Caco-2 (cell line): ENCODE results near the gene GLRA3. TPM values are rescaled to one million over a fixed set of nuclear protein-coding genes. Genes with fewer than 3 reads are reported as not detected.

Experiments used
- BruUV-seq: library from RNA; stranded (reverse); fragments of 400-500 nt; replicated peaks from 2 replicates; lab custom pipeline; 2021; lab: Mats Ljungman, UMichigan
- CTCF ChIA-PET: fragments of 300-600 bp; sonication (Branson Sonifier 250); formaldehyde crosslinking; loops from one replicate; lab custom pipeline; 2022; ENCODE audit warnings: antibody characterized with exemption; lab: Charles Lee
- POLR2A ChIA-PET: fragments of 300-600 bp; sonication (Branson Sonifier 250); formaldehyde crosslinking; loops from one replicate; lab custom pipeline; 2022; ENCODE audit warnings: antibody characterized with exemption; lab: Charles Lee
- DNase-seq, 2 experiments: peaks; one replicate each; pipeline versions ENCODE4 v3.0.0 to v3.0.0-alpha.2; 2020 to 2022
- H3K27me3 ChIP-seq: replicated peaks from 2 replicates; pipeline ENCODE4 v1.6.0; 2011; ENCODE audit warnings: low read length; ENCODE audit not compliant: control insufficient read depth, insufficient read depth
- H3K36me3 ChIP-seq: 2 replicates; pipeline ENCODE4 v1.5.1; 2011; ENCODE audit warnings: low read length; ENCODE audit not compliant: control insufficient read depth, insufficient read depth
- H3K4me1 ChIP-seq: fragments of 250-450 bp; sonication (Bioruptor Pico); 2 replicates; pipeline ENCODE4 v1.5.1; 2020; ENCODE audit warnings: mild to moderate bottlenecking
- H3K4me3 ChIP-seq: 2 replicates; pipeline ENCODE4 v1.5.1; 2011; ENCODE audit warnings: low read depth, mild to moderate bottlenecking, control low read depth, low read length
- H3K9me3 ChIP-seq: fragments of 250-450 bp; sonication (Bioruptor Pico); 2 replicates; pipeline ENCODE4 v1.5.1; 2020; ENCODE audit warnings: mild to moderate bottlenecking, moderate library complexity
- H3K27ac Mint-ChIP-seq: one replicate; pipeline ENCODE4 v1.8.0; 2022; ENCODE audit warnings: mixed read lengths; ENCODE audit not compliant: unreplicated experiment
- H3K27me3 Mint-ChIP-seq: one replicate; pipeline ENCODE4 v1.8.0; 2022; ENCODE audit warnings: mixed read lengths; ENCODE audit not compliant: insufficient read depth, unreplicated experiment
- H3K36me3 Mint-ChIP-seq: one replicate; pipeline ENCODE4 v1.8.0; 2022; ENCODE audit warnings: mild to moderate bottlenecking, mixed read lengths; ENCODE audit not compliant: insufficient read depth, unreplicated experiment
- H3K4me1 Mint-ChIP-seq: one replicate; pipeline ENCODE4 v1.8.0; 2022; ENCODE audit warnings: low read depth, mixed read lengths; ENCODE audit not compliant: unreplicated experiment
- H3K4me3 Mint-ChIP-seq: one replicate; pipeline ENCODE4 v1.8.0; 2022; ENCODE audit warnings: mild to moderate bottlenecking, moderate library complexity, mixed read lengths; ENCODE audit not compliant: unreplicated experiment
- H3K9me3 Mint-ChIP-seq: one replicate; pipeline ENCODE4 v1.8.0; 2022; ENCODE audit warnings: mixed read lengths; ENCODE audit not compliant: unreplicated experiment
- CTCF ChIP-seq, 2 experiments: fragments of 200-600 bp in 1 of 2; IDR thresholded peaks; 1 replicate in 1 of 2; 2 replicates in 1 of 2; pipeline versions ENCODE4 v1.5.1 to v1.8.0; 2011 to 2022; ENCODE audit warnings: antibody characterized with exemption in 1 of 2, control low read depth in 1 of 2, inconsistent platforms in 1 of 2, low read depth in 1 of 2, low read length in 1 of 2, mild to moderate bottlenecking in 1 of 2, moderate library complexity in 1 of 2; ENCODE audit not compliant: insufficient read depth in 1 of 2, severe bottlenecking in 1 of 2, unreplicated experiment in 1 of 2
- intact Hi-C: fragments of 100-400 bp; cut with micrococcal nuclease; formaldehyde crosslinking; loops from one replicate; pipeline ENCODE4 v1.10.0; 2022; ENCODE audit not compliant: unreplicated experiment
- total RNA-seq: library from RNA; stranded (reverse); gene quantifications from 2 replicates; pipeline ENCODE4 v1.2.3, GENCODE V29; 2022

GLRA3 gene
- total RNA-seq, 1 experiment from 2014 or later: not detected

- intact Hi-C loops: loop anchor here (5.0 kb wide), 1 partner anchor 711 kb away; no protein-coding TSS in a partner anchor
- no peak for DNase-seq
- H3K27me3 ChIP-seq: no peaks in the 10 kb centered on the region
- ChIA-PET POLR2A (no interaction called here), CTCF (no interaction called here)
- no TSS peak for BruUV-seq
- H3K9me3 ChIP-seq: no peaks in the 10 kb centered on the region
- no peak overlapping the region for H3K27ac Mint-ChIP-seq
- H3K4me3 ChIP-seq: no peak overlapping the region
- no peak overlapping the region for H3K4me3 Mint-ChIP-seq
- no peaks in the 10 kb centered on the region for H3K9me3 Mint-ChIP-seq
- H3K4me1 Mint-ChIP-seq: no peaks in the 10 kb centered on the region
- H3K4me1 ChIP-seq: no peaks in the 10 kb centered on the region
- H3K36me3 Mint-ChIP-seq: no peaks in the 10 kb centered on the region
- TF ChIP-seq CTCF (IDR thresholded peaks at IDR 0.05; ENCODE audit: insufficient read depth in 1 of 2, low read depth in 1 of 2, low read length in 1 of 2, severe bottlenecking in 1 of 2, unreplicated experiment in 1 of 2): peak in 1 of 2 experiments; percentile 24
- H3K27me3 Mint-ChIP-seq: no peaks in the 10 kb centered on the region
- H3K36me3 ChIP-seq: no peaks in the 10 kb centered on the region
Measured at GRCh38 chr4:174826660-174827059, 2.4 kb downstream of the GLRA3 start.

GRCh38 chr4:174815282-174815681 lies 13.8 kb downstream of the GLRA3 start:
- CTCF ChIA-PET: interaction anchor here (0.6 kb wide), 1 partner anchor 678 kb away, joined by 3 read pairs; no protein-coding TSS in a partner anchor
- no peaks in the 10 kb centered on the region for H3K9me3 ChIP-seq
- POLR2A ChIA-PET: no interaction called here
- no peak for DNase-seq
- H3K9me3 Mint-ChIP-seq: no peaks in the 10 kb centered on the region
- peaks cover 4% of the 10 kb centered on the region for H3K27me3 Mint-ChIP-seq
- no peaks in the 10 kb centered on the region for H3K4me1 ChIP-seq
- no peak overlapping the region for H3K27ac Mint-ChIP-seq
- H3K36me3 ChIP-seq: no peaks in the 10 kb centered on the region
- H3K27me3 ChIP-seq: no peaks in the 10 kb centered on the region
- no TSS peak for BruUV-seq
- no peak overlapping the region for H3K4me3 Mint-ChIP-seq
- TF ChIP-seq CTCF (IDR thresholded peaks at IDR 0.05; ENCODE audit: insufficient read depth in 1 of 2, low read depth in 1 of 2, low read length in 1 of 2, severe bottlenecking in 1 of 2, unreplicated experiment in 1 of 2): no peak
- intact Hi-C loops: no loop called here
- no peak overlapping the region for H3K4me3 ChIP-seq
- H3K4me1 Mint-ChIP-seq: no peaks in the 10 kb centered on the region
- no peaks in the 10 kb centered on the region for H3K36me3 Mint-ChIP-seq

GRCh38 chr4:174813292-174813691 lies 15.8 kb downstream of the GLRA3 start:
- BruUV-seq: no TSS peak

More at GRCh38 chr4:174813292-174813691, 15.8 kb downstream of the GLRA3 start:
- Histone ChIP-seq H3K4me3 (no peak overlapping the region), H3K9me3 (no peaks in the 10 kb centered on the region), H3K4me1 (no peaks in the 10 kb centered on the region), H3K36me3 (no peaks in the 10 kb centered on the region), H3K27me3 (no peaks in the 10 kb centered on the region)
- no peaks in the 10 kb centered on the region for H3K4me1 Mint-ChIP-seq
- CTCF ChIA-PET: no interaction called here
- H3K4me3 Mint-ChIP-seq: no peak overlapping the region
- peaks cover 7% of the 10 kb centered on the region for H3K27me3 Mint-ChIP-seq
- POLR2A ChIA-PET: no interaction called here
- TF ChIP-seq CTCF (IDR thresholded peaks at IDR 0.05; ENCODE audit: insufficient read depth in 1 of 2, low read depth in 1 of 2, low read length in 1 of 2, severe bottlenecking in 1 of 2, unreplicated experiment in 1 of 2): no peak
- no peak for DNase-seq
- intact Hi-C loops: no loop called here
- no peaks in the 10 kb centered on the region for H3K36me3 Mint-ChIP-seq
- H3K9me3 Mint-ChIP-seq: no peaks in the 10 kb centered on the region
- H3K27ac Mint-ChIP-seq: no peak overlapping the region
